ENCODE data around the gene GRIN2A.

The GRIN2A gene

DNA sequence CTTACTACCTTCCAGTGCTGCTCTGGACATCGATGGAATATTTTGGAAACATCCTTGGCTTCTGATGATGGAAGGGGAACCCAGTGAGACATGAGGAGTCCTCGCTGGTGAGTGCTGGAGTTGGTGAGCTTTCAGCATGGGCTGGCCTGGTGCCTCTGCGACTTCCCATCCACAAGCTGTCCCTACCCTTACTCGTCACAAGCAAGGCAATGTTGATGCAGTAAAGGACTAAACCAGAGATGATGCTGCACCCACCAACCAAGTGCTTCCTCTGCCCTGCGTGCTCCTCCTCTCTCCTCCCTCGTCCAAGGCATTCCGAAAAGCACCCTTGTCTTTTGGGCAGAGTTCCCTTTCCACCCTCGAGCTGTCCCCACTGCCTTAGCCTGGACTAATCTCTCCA lies 154.7 kb downstream of the GRIN2A start:
- no peak for DNase-seq

- no peak for DNase-seq
Observed at GRCh38 chr16:10026593-10026992, 155.6 kb downstream of the GRIN2A start.

- DNase-seq = no peak
Observed at GRCh38 chr16:10022098-10022497, 160.1 kb downstream of the GRIN2A start.

DNA sequence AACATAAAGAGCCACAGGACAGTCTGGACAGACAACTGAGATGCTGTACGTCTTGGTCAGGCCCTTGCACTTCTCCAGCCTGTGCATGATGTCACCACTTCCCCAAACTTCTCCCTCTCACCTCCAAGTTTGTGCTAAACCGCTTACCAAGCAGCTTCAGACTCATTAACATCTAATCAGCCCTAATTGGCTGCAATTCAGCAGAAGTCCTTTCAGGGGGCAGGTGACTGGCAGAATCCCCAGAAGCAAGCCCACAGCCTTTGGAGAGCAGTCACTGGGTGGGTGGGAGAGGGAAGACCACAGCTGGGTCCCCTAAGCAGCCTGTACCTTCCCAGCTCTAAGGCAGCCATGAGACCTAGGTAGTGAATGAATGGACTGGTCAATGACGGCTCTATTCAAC lies 161.4 kb downstream of the GRIN2A start:
- no peak for DNase-seq

DNA sequence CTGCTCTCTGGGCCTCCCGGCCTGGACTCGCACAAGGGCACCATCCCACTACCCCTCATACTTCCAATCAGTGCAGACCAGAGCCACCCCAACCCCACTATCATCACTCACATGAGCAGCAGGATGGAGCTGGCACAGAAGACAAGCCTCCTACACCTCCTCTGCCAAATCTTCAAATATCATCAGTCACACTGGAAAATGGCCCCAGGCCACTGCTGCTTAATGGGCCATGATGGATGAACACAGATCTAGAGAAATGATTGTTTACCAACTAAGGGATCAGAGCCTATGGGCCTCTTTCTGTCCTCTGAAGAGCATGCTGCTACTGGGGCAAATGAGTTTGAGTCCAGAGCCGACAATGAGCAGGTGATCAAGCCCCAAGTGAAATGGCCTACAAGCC lies 165.5 kb downstream of the GRIN2A start:
- DNase-seq = no peak

- DNase-seq = no peak
Observed at GRCh38 chr16:10015397-10015796, 166.8 kb downstream of the GRIN2A start.

- DNase-seq = no peak
Observed at GRCh38 chr16:10013774-10014173, 168.5 kb downstream of the GRIN2A start.

DNA sequence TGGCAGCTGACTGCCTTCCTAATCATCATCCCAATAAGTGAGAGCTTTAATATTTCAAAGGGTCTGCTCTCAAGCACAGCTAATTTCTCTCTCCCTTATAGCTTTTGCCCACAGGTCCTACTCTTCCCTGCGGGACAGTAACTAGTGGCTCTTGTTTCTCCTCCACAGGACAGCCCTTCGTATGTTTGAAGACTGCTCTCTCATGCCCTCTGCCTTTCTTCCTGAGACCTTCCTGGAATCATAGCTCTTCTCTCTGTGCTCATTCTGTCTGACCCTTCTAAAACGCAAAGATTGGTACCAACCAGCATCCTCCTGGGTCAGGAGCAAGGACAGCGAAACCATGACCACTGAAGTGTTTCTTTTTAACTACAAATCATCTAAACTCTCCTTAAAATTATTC lies 168.9 kb downstream of the GRIN2A start:
- DNase-seq = no peak

DNA sequence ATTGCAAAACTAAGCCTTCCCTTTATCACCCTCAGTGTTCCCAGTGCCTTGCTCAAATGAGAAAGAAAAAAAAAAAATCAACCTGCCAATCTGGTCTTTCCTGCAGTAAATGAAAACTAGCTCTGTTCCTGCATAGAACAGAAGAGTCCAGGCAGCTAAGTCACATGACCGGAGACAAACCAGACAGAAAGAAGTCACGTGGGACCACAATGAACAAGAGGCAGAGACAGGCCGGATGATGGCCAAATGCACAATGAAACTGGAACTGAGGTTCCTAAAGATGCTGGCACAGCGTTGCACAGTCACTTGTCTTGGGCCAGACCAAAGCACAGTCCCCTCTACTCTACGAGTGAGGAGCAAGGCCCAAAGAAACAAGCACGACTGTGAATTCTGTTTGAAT lies 172.5 kb downstream of the GRIN2A start:
- DNase-seq = no peak

DNA sequence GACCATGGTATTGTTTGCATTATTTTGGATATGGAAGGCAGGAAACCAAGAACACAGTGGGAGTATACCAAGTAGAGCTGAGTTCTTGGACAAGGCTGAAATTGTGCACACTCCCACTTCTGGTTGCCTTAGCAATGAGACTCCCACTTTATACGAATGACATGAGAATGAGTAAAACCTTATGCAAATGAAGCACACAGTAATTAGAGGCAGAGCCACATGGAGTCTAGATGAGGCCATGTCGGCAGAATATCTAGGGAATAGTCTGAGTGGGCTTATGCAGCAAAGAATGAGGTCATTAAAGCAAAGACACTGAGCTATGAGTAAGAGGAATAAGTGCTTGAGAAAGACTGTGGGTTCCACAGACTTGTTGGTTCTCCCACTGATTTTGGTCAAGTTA lies 178.7 kb downstream of the GRIN2A start:
- no peak for DNase-seq

GRCh38 chr16:10001258-10001775 lies 180.9 kb downstream of the GRIN2A start:
- DNase-seq = no peak

- no peak for DNase-seq
Observed at GRCh38 chr16:9996221-9996620, 186.0 kb downstream of the GRIN2A start.

DNA sequence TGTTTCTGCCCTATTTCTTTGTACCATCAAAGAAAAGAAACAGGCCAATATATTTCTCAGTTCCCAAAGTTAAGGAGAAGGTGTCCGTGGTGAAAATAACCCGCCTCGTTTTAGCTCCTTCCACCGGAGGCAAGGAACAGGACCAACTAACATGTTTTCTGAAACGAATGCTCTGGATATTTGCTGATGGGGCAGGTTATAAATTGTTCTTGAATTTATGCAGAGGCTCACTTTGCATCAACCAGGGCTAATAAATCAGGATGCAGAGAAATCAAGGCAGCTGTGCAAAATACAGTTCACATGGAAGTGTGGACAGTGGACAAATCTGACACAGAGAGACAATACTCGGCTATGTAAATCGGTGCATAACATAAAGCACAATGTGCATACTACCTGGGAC lies 189.8 kb downstream of the GRIN2A start:
- DNase-seq = no peak

GRCh38 chr16:9980981-9981380 lies 201.2 kb downstream of the GRIN2A start:
- DNase-seq = no peak

- no peak for DNase-seq
Observed at GRCh38 chr16:9978160-9978725, 204.0 kb downstream of the GRIN2A start.

- no peak for DNase-seq
Observed at GRCh38 chr16:9977333-9977897, 204.8 kb downstream of the GRIN2A start.

DNA sequence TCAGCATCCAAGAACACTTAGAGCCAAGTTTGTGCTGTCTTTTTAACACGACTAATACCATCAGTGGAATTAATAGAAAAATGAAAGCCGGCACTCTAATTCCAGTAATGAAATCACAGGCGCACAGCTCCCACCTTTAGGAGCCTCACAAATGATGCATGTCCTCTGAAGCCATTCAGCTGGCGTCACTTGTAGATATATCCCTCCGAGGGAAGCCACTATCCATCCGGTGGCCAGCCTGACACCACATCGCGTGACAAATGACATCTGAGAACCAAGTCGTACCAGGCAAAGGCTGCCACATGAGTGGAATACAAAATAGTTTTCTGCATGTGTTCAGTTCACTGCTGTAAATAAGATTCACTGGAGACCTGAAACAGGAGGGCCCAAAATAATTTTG lies 205.6 kb downstream of the GRIN2A start:
- no peak for DNase-seq

- no peak for DNase-seq
Observed at GRCh38 chr16:9971907-9972306, 210.3 kb downstream of the GRIN2A start.

GRCh38 chr16:9970796-9971195 lies 211.4 kb downstream of the GRIN2A start:
- DNase-seq = no peak

DNA sequence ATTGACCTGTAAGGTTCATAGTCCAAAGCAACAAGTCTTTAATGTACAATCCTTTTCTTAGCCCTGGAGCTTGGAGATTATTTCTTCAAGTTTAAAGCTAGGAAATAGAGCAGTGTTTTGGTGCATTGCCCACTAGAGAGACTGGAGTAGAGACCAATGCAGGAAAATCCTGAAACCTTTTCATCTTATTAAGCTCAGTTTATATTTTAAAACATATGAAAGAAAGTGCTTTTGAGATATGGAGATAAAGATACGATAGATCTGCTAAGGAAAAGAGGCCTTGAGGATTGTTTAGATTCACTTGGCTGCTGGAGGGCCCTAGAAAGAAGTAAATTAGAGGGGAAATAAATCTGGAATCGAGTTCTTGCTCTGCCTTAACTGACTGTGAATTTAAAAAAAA lies 212.0 kb downstream of the GRIN2A start:
- no peak for DNase-seq

DNA sequence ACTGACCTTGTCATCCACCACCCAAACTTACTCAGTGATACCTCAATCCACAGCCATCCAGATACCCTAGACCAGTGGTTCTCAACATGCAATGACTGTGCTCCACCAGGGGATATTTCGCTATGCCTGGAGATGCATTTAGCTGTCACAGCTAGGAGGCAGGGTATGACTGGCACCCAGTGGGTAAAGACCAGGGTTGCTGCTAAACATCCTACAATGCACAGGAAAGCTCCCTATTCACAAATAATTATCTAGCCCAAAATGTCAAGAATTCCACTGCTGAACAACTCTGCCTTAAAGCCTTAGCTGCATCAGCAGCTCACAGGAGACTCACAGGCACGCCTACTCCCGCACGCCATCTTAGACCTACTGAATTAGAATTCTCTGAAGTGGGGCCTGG lies 212.6 kb downstream of the GRIN2A start:
- DNase-seq = no peak

GRCh38 chr16:9966569-9967157 lies 215.6 kb downstream of the GRIN2A start:
- DNase-seq = no peak

- DNase-seq = no peak
Observed at GRCh38 chr16:9965079-9965478, 217.1 kb downstream of the GRIN2A start.

DNA sequence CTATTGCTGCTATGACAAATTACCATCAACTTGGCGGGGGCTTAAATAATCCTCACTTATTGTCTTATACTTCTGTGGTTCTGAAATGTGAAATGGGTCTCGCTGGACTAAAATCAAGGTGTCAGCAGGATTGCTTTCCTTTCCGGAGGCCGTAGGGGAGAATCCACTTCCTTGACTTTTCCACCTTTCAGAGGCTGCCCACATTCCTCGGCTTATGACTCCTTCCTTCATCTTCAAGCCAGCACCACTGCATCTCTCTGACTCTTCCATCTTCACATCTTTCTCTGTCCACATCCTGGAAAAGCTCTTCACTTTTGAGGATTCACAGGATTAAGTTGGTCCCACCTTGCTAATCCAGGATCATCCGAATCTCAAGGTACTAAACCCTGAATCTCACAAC lies 217.8 kb downstream of the GRIN2A start:
- DNase-seq = no peak

DNA sequence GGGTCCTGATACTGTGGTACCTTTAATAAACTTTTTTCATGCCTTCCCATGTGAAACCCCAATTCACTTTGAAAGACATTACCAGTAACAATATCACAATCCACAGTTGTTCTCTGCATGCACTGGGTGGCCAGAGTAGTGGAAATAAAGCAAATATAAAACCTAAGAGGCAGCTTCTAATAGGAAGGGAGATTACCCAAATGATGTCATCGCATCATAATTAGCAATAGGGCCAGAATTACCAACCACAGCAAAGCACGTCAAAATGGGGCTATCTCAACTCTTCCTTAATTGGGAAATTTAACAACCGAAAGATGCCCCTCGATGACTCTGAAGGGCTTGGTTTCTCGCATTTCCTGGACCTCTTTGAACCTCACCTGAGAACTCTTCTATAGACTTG lies 224.8 kb downstream of the GRIN2A start:
- DNase-seq = no peak

Measured in activated naive CD4-positive, alpha-beta T cell treated with Interleukin-2 at 50 U/mL for 16 hours (primary cell).